ENCODE measurements around the gene OTOP2.

The OTOP2 gene

DNA sequence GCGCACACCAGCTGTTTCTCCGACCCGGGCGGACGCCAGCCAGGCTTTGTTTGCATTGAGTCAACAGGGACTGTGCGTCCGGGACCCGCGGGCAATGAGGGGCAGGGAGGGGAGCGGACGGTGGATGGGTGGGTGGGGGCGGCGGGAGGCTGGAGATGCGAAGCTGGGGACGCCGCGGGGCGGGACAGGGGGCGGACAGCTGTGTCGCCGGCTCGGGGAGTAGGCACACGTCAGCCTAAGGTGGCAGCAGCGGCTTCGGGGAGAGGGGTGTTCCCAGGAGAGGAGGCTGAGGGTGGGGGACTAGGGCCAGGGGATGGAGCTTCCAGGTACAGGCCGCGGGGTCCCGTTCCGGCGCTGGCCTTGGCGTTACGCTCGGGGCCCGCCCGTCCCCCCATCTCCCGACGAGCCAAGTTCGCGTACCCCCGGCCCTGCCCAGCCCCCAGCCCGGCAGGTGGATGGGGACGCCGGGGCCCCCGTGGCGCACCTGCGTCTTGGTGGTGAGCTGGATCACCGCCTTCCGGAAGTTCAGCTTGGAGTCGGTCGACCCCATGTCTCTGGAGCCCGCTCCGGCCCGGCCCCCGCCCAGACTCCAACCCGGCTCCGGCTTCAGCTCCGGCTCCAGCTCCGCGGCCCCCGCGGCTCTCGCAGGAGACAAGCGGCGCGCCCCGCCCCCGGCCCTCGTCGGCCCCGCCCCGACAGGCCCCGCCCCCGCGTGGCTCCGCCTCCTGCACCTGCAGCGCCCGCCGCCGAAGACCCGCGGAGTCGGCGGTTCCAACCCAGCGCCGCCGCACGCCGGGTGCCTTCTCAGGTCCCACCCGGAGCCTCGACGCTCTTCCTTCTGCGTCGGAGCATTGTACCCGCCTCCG, 48.3 kb downstream of the OTOP2 start, which contains the start of gene HID1 (continued):
- TF ChIP-seq HIC1 (tag by site-specific recombination; IDR thresholded peaks at IDR 0.05) (no peak; the same call in 1 of the 2 replicates), ZNF121 (tag by site-specific recombination; IDR thresholded peaks at IDR 0.05) (no peak), BCL6B (tag by site-specific recombination; IDR thresholded peaks at IDR 0.05) (no peak), ZNF350 (tag by site-specific recombination; IDR thresholded peaks at IDR 0.05) (no peak), ZNF76 (tag by site-specific recombination; IDR thresholded peaks at IDR 0.05; ENCODE audit: borderline replicate concordance, low read depth) (no peak), ZFP37 (tag by site-specific recombination; IDR thresholded peaks at IDR 0.05) (no peak), ZNF416 (tag by site-specific recombination; IDR thresholded peaks at IDR 0.05) (no peak), SP2 (tag by site-specific recombination; IDR thresholded peaks at IDR 0.05) (peak; percentile 67), ZFP3 (tag by site-specific recombination; IDR thresholded peaks at IDR 0.05; ENCODE audit: low read depth) (no peak), PRDM2 (tag by site-specific recombination; IDR thresholded peaks at IDR 0.05; ENCODE audit: borderline replicate concordance) (no peak), ZEB2 (tag by site-specific recombination; IDR thresholded peaks at IDR 0.05) (0 out of 2 replicates have a peak, but pooled peaks have one; percentile 55), ZNF473 (tag by site-specific recombination; IDR thresholded peaks at IDR 0.05) (no peak), KLF10 (tag by site-specific recombination; IDR thresholded peaks at IDR 0.05) (peak; percentile 49; the same call in 1 of the 2 replicates), KLF9 (tag by site-specific recombination; IDR thresholded peaks at IDR 0.05; ENCODE audit: low read depth) (peak; percentile 57; the same call in 1 of the 2 replicates), ZNF555 (tag by site-specific recombination; conservative IDR thresholded peaks at IDR 0.05) (no peak), ZSCAN18 (tag by site-specific recombination; IDR thresholded peaks at IDR 0.05) (no peak), ZNF510 (tag by site-specific recombination; IDR thresholded peaks at IDR 0.05; ENCODE audit: insufficient replicate concordance) (no peak), GLIS1 (tag by site-specific recombination; IDR thresholded peaks at IDR 0.05) (peak; percentile 39; the same call in 1 of the 2 replicates)
- TF ChIP-seq, protein P1, sequence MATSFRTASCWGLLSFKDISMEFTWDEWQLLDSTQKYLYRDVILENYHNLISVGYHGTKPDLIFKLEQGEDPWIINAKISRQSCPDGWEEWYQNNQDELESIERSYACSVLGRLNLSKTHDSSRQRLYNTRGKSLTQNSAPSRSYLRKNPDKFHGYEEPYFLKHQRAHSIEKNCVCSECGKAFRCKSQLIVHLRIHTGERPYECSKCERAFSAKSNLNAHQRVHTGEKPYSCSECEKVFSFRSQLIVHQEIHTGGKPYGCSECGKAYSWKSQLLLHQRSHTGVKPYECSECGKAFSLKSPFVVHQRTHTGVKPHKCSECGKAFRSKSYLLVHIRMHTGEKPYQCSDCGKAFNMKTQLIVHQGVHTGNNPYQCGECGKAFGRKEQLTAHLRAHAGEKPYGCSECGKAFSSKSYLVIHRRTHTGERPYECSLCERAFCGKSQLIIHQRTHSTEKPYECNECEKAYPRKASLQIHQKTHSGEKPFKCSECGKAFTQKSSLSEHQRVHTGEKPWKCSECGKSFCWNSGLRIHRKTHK (tag by site-specific recombination; IDR thresholded peaks at IDR 0.05) = no peak
- TF ChIP-seq, protein P2, sequence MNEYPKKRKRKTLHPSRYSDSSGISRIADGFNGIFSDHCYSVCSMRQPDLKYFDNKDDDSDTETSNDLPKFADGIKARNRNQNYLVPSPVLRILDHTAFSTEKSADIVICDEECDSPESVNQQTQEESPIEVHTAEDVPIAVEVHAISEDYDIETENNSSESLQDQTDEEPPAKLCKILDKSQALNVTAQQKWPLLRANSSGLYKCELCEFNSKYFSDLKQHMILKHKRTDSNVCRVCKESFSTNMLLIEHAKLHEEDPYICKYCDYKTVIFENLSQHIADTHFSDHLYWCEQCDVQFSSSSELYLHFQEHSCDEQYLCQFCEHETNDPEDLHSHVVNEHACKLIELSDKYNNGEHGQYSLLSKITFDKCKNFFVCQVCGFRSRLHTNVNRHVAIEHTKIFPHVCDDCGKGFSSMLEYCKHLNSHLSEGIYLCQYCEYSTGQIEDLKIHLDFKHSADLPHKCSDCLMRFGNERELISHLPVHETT (tag by site-specific recombination; IDR thresholded peaks at IDR 0.05) = no peak

Data from HEK293 (cell line).